Lower leg skin (tissue), 3 donors: ENCODE measurements around the gene GNG7.

Experiments used
- CTCF ChIP-seq, 3 donors: fragments of 450-650 bp; IDR thresholded peaks; one replicate each; pipeline ENCODE4 v1.5.1; 2016; ENCODE audit warnings: antibody characterized with exemption in 3 of 3, mild to moderate bottlenecking in 3 of 3, moderate library complexity in 2 of 3
- POLR2A ChIP-seq, 2 donors: fragments of 450-650 bp; IDR thresholded peaks; one replicate each; pipeline ENCODE4 v1.6.1; 2016 to 2017; ENCODE audit warnings: antibody characterized with exemption in 2 of 2, mild to moderate bottlenecking in 1 of 2, moderate library complexity in 1 of 2

GRCh38 chr19:2719920-2720776 lies 17.7 kb upstream of the GNG7 start:
- TF ChIP-seq CTCF (IDR thresholded peaks at IDR 0.05) (no peak), POLR2A (IDR thresholded peaks at IDR 0.05) (no peak)
